Osteocyte (in vitro differentiated cells): ENCODE measurements around the gene SPDYE4. TPM values are rescaled to one million over a fixed set of nuclear protein-coding genes. Genes with fewer than 3 reads are reported as not detected.

Experiments
- DNase-seq: peaks from one replicate; pipeline ENCODE4 v3.0.0; 2021; ENCODE audit warnings: mixed read lengths; ENCODE audit not compliant: unreplicated experiment; ENCODE audit errors: extremely low spot score
- H3K27ac Mint-ChIP-seq: one replicate; pipeline ENCODE4 v1.8.0; 2021; ENCODE audit warnings: mild to moderate bottlenecking, mixed read lengths; ENCODE audit not compliant: unreplicated experiment
- H3K27me3 Mint-ChIP-seq: one replicate; pipeline ENCODE4 v1.8.0; 2021; ENCODE audit warnings: mixed read lengths; ENCODE audit not compliant: unreplicated experiment
- H3K36me3 Mint-ChIP-seq: one replicate; pipeline ENCODE4 v1.8.0; 2021; ENCODE audit warnings: mixed read lengths; ENCODE audit not compliant: unreplicated experiment
- H3K4me1 Mint-ChIP-seq: one replicate; pipeline ENCODE4 v1.8.0; 2021; ENCODE audit warnings: mixed read lengths; ENCODE audit not compliant: unreplicated experiment
- H3K4me3 Mint-ChIP-seq: one replicate; pipeline ENCODE4 v1.8.0; 2021; ENCODE audit warnings: mild to moderate bottlenecking, moderate library complexity, mixed read lengths; ENCODE audit not compliant: unreplicated experiment
- H3K9me3 Mint-ChIP-seq: one replicate; pipeline ENCODE4 v1.8.0; 2021; ENCODE audit warnings: mixed read lengths; ENCODE audit not compliant: unreplicated experiment
- CTCF ChIP-seq: fragments of 200-600 bp; sonication (generic); IDR thresholded peaks from 2 replicates; pipeline ENCODE4 v1.5.0; 2021; ENCODE audit warnings: antibody characterized with exemption, mild to moderate bottlenecking, moderate library complexity
- total RNA-seq: library from RNA; stranded (reverse); gene quantifications from 2 replicates; pipeline ENCODE4 v1.2.1, GENCODE V29; 2021

Gene SPDYE4
- total RNA-seq, 1 donor from 2014 or later: not detected

- Mint-ChIP-seq H3K27ac (no peak overlapping the region), H3K4me3 (no peak overlapping the region), H3K9me3 (peaks cover 7% of the 10 kb centered on the region), H3K27me3 (peaks cover 10% of the 10 kb centered on the region), H3K36me3 (no peaks in the 10 kb centered on the region), H3K4me1 (no peaks in the 10 kb centered on the region)
- DNase-seq: no peak
- no peak for TF ChIP-seq CTCF
These were observed 23.8 kb upstream of the SPDYE4 start for GRCh38 chr17:8782176-8782575.

GRCh38 chr17:8781776-8782175, 23.4 kb upstream of the SPDYE4 start:
- peaks cover 7% of the 10 kb centered on the region for H3K9me3 Mint-ChIP-seq
- peaks cover 14% of the 10 kb centered on the region for H3K27me3 Mint-ChIP-seq
- no peak for DNase-seq
- no peaks in the 10 kb centered on the region for H3K36me3 Mint-ChIP-seq
- H3K27ac Mint-ChIP-seq: no peak overlapping the region
- TF ChIP-seq CTCF: no peak
- no peaks in the 10 kb centered on the region for H3K4me1 Mint-ChIP-seq
- no peak overlapping the region for H3K4me3 Mint-ChIP-seq

- Mint-ChIP-seq H3K27ac (no peak overlapping the region), H3K4me3 (no peak overlapping the region), H3K4me1 (no peaks in the 10 kb centered on the region), H3K36me3 (no peaks in the 10 kb centered on the region), H3K9me3 (peaks cover 16% of the 10 kb centered on the region), H3K27me3 (peaks cover 14% of the 10 kb centered on the region)
- TF ChIP-seq CTCF: no peak
- DNase-seq: no peak
These were observed 18.5 kb upstream of the SPDYE4 start for GRCh38 chr17:8776881-8777280.

GRCh38 chr17:8776248-8776647, 17.9 kb upstream of the SPDYE4 start:
- Mint-ChIP-seq H3K36me3 (no peaks in the 10 kb centered on the region), H3K27me3 (peaks cover 14% of the 10 kb centered on the region), H3K4me1 (no peaks in the 10 kb centered on the region), H3K4me3 (no peak overlapping the region), H3K9me3 (peaks cover 16% of the 10 kb centered on the region), H3K27ac (no peak overlapping the region)
- DNase-seq: no peak
- TF ChIP-seq CTCF: no peak

GRCh38 chr17:8766731-8767130, 8.4 kb upstream of the SPDYE4 start:
- peaks cover 31% of the 10 kb centered on the region for H3K27me3 Mint-ChIP-seq
- H3K4me1 Mint-ChIP-seq: no peaks in the 10 kb centered on the region
- no peak overlapping the region for H3K4me3 Mint-ChIP-seq
- no peak overlapping the region for H3K27ac Mint-ChIP-seq
- TF ChIP-seq CTCF: no peak
- H3K36me3 Mint-ChIP-seq: no peaks in the 10 kb centered on the region
- no peak for DNase-seq
- no peaks in the 10 kb centered on the region for H3K9me3 Mint-ChIP-seq
